Cardiac muscle cell (in vitro differentiated cells and primary cell): ENCODE data around the gene PAM. TPM values are rescaled to one million over a fixed set of nuclear protein-coding genes. Genes with fewer than 3 reads are reported as not detected.
A peak's percentile ranks its signal among the peaks of the same experiment; 100 is the strongest.

Source experiments
- DNase-seq, 2 donors: peaks; one replicate each; pipeline versions ENCODE4 v3.0.0 to v3.0.0-alpha.2; 2010 to 2017; ENCODE audit warnings: low read depth in 1 of 2, low spot score in 1 of 2
- H3K27ac ChIP-seq: fragments of 200-600 bp; sonication (generic); 2 replicates; pipeline ENCODE4 v1.5.1; 2016
- H3K27me3 ChIP-seq: fragments of 200-600 bp; sonication (generic); 2 replicates; pipeline ENCODE4 v1.6.0; 2016; ENCODE audit warnings: control low read depth
- H3K36me3 ChIP-seq: fragments of 200-600 bp; sonication (generic); 2 replicates; pipeline ENCODE4 v1.5.1; 2016; ENCODE audit warnings: control low read depth
- H3K4me1 ChIP-seq: fragments of 200-600 bp; sonication (generic); 2 replicates; pipeline ENCODE4 v1.8.1; 2017; ENCODE audit warnings: low read depth, mild to moderate bottlenecking, mixed run types
- H3K4me3 ChIP-seq: fragments of 200-600 bp; sonication (generic); 2 replicates; pipeline ENCODE4 v1.5.1; 2016; ENCODE audit warnings: mild to moderate bottlenecking
- H3K9me3 ChIP-seq: fragments of 200-600 bp; sonication (generic); 2 replicates; pipeline ENCODE4 v1.5.1; 2017; ENCODE audit warnings: low read depth, mild to moderate bottlenecking, control low read depth
- polyA plus RNA-seq: library from polyadenylated mRNA; unstranded; fragments of >200 nt; fragmentation: Nextera tagmentation; extraction: Ambion mirVana; gene quantifications from 2 replicates; pipeline ENCODE4 v1.2.1, GENCODE V29; 2016
- total RNA-seq: library from RNA; depleted of rRNA; stranded (reverse); fragments of >200 nt; gene quantifications from 2 replicates; pipeline ENCODE4 v1.2.3, GENCODE V29; 2016
- TF ChIP-seq, protein P1 (sequence below): IDR thresholded peaks from 2 replicates; pipeline ENCODE4 v1.5.1; 2012; ENCODE audit warnings: low read depth, mild to moderate bottlenecking, low read length

The PAM gene
- total and polyA plus RNA-seq, 2 experiments from 2014 or later: 375 to 392 TPM

GRCh38 chr5:102933721-102934459, 178.8 kb downstream of the PAM start:
- H3K36me3 ChIP-seq: no peaks in the 10 kb centered on the region
- no peaks in the 10 kb centered on the region for H3K9me3 ChIP-seq
- H3K27ac ChIP-seq: no peak overlapping the region
- no peaks in the 10 kb centered on the region for H3K4me1 ChIP-seq
- no peak for DNase-seq
- no peak overlapping the region for H3K4me3 ChIP-seq
- H3K27me3 ChIP-seq: no peaks in the 10 kb centered on the region
- TF ChIP-seq, protein P1, sequence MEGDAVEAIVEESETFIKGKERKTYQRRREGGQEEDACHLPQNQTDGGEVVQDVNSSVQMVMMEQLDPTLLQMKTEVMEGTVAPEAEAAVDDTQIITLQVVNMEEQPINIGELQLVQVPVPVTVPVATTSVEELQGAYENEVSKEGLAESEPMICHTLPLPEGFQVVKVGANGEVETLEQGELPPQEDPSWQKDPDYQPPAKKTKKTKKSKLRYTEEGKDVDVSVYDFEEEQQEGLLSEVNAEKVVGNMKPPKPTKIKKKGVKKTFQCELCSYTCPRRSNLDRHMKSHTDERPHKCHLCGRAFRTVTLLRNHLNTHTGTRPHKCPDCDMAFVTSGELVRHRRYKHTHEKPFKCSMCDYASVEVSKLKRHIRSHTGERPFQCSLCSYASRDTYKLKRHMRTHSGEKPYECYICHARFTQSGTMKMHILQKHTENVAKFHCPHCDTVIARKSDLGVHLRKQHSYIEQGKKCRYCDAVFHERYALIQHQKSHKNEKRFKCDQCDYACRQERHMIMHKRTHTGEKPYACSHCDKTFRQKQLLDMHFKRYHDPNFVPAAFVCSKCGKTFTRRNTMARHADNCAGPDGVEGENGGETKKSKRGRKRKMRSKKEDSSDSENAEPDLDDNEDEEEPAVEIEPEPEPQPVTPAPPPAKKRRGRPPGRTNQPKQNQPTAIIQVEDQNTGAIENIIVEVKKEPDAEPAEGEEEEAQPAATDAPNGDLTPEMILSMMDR: no peak

DNA sequence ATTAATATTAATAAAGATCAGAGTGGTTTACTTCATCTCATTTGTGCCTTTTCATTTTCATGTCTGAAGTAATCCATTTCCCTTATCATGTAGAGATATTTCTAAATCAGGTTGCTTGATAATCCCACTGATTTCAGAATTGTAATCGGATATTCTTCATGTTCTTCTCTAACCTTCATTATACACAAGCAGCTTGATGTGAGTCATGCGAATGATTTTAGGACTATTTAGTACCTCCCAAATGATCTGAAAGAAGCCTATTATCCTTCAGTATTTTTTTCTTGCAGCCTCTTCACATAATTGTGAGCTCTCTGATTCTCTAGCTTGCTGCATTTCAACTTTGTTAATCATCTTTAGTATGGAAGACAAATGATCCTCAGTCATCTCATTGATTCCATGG, 182.8 kb downstream of the PAM start:
- DNase-seq: no peak
- Histone ChIP-seq H3K4me1 (peaks cover 10% of the 10 kb centered on the region), H3K9me3 (no peaks in the 10 kb centered on the region), H3K4me3 (no peak overlapping the region), H3K27ac (no peak overlapping the region), H3K27me3 (no peaks in the 10 kb centered on the region), H3K36me3 (no peaks in the 10 kb centered on the region)
- TF ChIP-seq, protein P1: no peak

- peak overlapping the region; percentile 19 for H3K27ac ChIP-seq
- no peaks in the 10 kb centered on the region for H3K36me3 ChIP-seq
- H3K4me1 ChIP-seq: peaks cover 10% of the 10 kb centered on the region
- no peak for DNase-seq
- no peak overlapping the region for H3K4me3 ChIP-seq
- TF ChIP-seq, protein P1: no peak
- H3K27me3 ChIP-seq: no peaks in the 10 kb centered on the region
- no peaks in the 10 kb centered on the region for H3K9me3 ChIP-seq
These were observed 186.0 kb downstream of the PAM start for GRCh38 chr5:102941111-102941510.

- no peaks in the 10 kb centered on the region for H3K27me3 ChIP-seq
- DNase-seq: no peak
- no peak overlapping the region for H3K4me3 ChIP-seq
- no peaks in the 10 kb centered on the region for H3K9me3 ChIP-seq
- H3K36me3 ChIP-seq: peaks cover 15% of the 10 kb centered on the region
- peaks cover 1% of the 10 kb centered on the region for H3K4me1 ChIP-seq
- H3K27ac ChIP-seq: no peak overlapping the region
- TF ChIP-seq, protein P1: no peak
These were observed 191.3 kb downstream of the PAM start for GRCh38 chr5:102946414-102946813.

- H3K36me3 ChIP-seq: peaks cover 16% of the 10 kb centered on the region
- H3K27ac ChIP-seq: no peak overlapping the region
These were observed 191.9 kb downstream of the PAM start for GRCh38 chr5:102946971-102947370.

More at GRCh38 chr5:102946971-102947370, 191.9 kb downstream of the PAM start:
- Histone ChIP-seq H3K4me1 (no peaks in the 10 kb centered on the region), H3K4me3 (no peak overlapping the region), H3K9me3 (no peaks in the 10 kb centered on the region), H3K27me3 (no peaks in the 10 kb centered on the region)
- TF ChIP-seq, protein P1: no peak
- DNase-seq: no peak
